Muscle of leg (tissue), 11 donors: Measurements from ENCODE around the gene TANGO6. TPM values are rescaled to one million over a fixed set of nuclear protein-coding genes. Genes with fewer than 3 reads are reported as not detected.

ENCODE experiments used
- DNase-seq: peaks from one replicate; pipeline ENCODE4 v3.0.0; 2013
- H3K27ac ChIP-seq: one replicate; pipeline ENCODE4 v1.5.1; 2013; ENCODE audit warnings: mild to moderate bottlenecking, low read length, control low read depth
- H3K27me3 ChIP-seq: one replicate; pipeline ENCODE4 v1.6.1; 2013; ENCODE audit warnings: low read length; ENCODE audit not compliant: control insufficient read depth, insufficient read depth
- H3K36me3 ChIP-seq: one replicate; pipeline ENCODE4 v1.6.1; 2013; ENCODE audit warnings: low read length; ENCODE audit not compliant: control insufficient read depth, insufficient read depth
- H3K4me1 ChIP-seq: one replicate; pipeline ENCODE4 v1.6.1; 2013; ENCODE audit warnings: low read length; ENCODE audit not compliant: control insufficient read depth, insufficient read depth
- H3K4me3 ChIP-seq: one replicate; pipeline ENCODE4 v1.5.1; 2013; ENCODE audit warnings: low read length, control low read depth
- H3K9me3 ChIP-seq: replicated peaks from 2 replicates; pipeline ENCODE4 v1.6.1; 2013; ENCODE audit warnings: low read depth, low read length; ENCODE audit not compliant: control insufficient read depth
- whole genome bisulfite sequencing: methylation state at CpG from one replicate; pipeline ENCODE4 v1.1.5; 2013; ENCODE audit warnings: missing lambda C conversion rate; ENCODE audit not compliant: insufficient coverage; 5-methylcytosine and 5-hydroxymethylcytosine counted together
- polyA plus RNA-seq, 8 donors: library from polyadenylated mRNA; unstranded; fragments of 120-200 nt; gene quantifications; one replicate each; pipeline versions ENCODE4 v1.2.1 to v1.2.3, GENCODE V29; 2013; ENCODE audit warnings: inconsistent platforms in 1 of 8, low replicate concordance in 1 of 8; ENCODE audit not compliant: insufficient read length in 8 of 8, insufficient read depth in 1 of 8
- total RNA-seq: library from RNA; stranded (reverse); fragments of 120-200 nt; gene quantifications from one replicate; pipeline ENCODE4 v1.2.4, GENCODE V29; 2013

TANGO6 gene
- total and polyA plus RNA-seq, 9 donors, result 4.3 to 9.7 (median 5.4) TPM

DNA sequence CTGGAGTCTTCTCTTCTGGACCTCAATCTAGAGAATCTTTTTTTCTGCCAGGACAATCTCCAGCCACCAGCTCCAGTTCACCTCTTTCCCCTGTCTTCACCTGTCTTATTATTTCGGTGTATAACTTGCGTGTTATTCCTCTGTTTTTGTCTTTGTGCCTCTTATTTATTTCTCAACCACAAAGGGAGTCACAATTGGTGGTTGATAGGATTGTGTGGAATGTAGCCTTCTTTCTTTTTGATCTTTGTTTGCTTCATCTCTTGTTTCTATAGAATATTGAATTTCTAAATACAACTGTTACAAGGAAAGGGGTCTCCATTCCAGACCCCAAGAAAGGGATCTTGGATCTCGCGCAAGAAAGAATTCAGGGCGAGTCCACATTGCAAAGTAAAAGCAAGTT is 226.2 kb downstream of the TANGO6 start:
- WGBS, result 100% methylated on average over 1 of the region's 5 CpGs
- Histone ChIP-seq H3K27ac (no peak overlapping the region), H3K9me3 (no peaks in the 10 kb centered on the region), H3K4me1 (peaks cover 5% of the 10 kb centered on the region), H3K4me3 (no peak overlapping the region), H3K36me3 (no peaks in the 10 kb centered on the region), H3K27me3 (no peaks in the 10 kb centered on the region)
- DNase-seq, result no peak

DNA sequence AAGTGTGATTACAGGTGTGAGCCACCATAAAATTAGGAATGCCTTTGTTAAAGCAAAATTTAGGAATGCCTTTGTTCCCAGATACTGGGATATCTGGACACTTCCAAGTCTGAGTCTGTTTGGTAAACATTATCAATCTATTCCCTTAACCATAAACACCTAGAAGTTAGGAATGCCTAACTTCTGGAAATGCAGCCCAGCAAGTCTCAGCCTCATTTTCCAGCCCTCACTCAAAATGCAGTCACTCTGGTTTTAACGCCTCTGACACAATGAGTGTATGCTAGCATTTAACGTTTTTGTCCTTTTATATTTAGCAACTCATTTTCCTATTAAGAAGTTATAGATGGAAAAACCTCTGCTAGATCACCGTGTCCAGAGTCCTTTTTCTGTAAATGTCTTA is 227.7 kb downstream of the TANGO6 start:
- H3K9me3 ChIP-seq, result no peaks in the 10 kb centered on the region
- H3K27ac ChIP-seq, result no peak overlapping the region
- H3K4me1 ChIP-seq, result peaks cover 5% of the 10 kb centered on the region
- no peak for DNase-seq
- no CpG with 5 or more reads among the region's 3 CpGs for WGBS
- no peaks in the 10 kb centered on the region for H3K36me3 ChIP-seq
- no peak overlapping the region for H3K4me3 ChIP-seq
- H3K27me3 ChIP-seq, result no peaks in the 10 kb centered on the region

DNA sequence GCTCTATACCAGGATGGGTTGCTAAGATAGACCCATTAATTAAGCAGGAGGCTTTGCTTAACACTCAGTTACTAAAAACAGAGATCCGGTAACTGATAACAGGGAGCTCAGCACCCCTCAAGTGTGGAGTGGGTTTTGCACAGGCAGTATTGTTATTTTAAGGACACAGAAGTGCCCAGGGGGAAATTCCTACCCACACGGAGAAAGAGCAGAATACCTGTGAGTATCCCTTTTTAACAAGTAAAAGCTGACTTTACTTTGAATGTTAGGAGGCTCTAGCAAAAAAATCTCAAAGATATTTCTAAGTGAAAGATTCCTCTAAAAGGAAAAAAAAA is 229.3 kb downstream of the TANGO6 start:
- H3K27me3 ChIP-seq, result no peaks in the 10 kb centered on the region
- no peak overlapping the region for H3K27ac ChIP-seq
- H3K9me3 ChIP-seq, result no peaks in the 10 kb centered on the region
- no peak overlapping the region for H3K4me3 ChIP-seq
- no peaks in the 10 kb centered on the region for H3K36me3 ChIP-seq
- peaks cover 5% of the 10 kb centered on the region for H3K4me1 ChIP-seq
- DNase-seq, result no peak
- WGBS, result no CpG with 5 or more reads among the region's 2 CpGs

DNA sequence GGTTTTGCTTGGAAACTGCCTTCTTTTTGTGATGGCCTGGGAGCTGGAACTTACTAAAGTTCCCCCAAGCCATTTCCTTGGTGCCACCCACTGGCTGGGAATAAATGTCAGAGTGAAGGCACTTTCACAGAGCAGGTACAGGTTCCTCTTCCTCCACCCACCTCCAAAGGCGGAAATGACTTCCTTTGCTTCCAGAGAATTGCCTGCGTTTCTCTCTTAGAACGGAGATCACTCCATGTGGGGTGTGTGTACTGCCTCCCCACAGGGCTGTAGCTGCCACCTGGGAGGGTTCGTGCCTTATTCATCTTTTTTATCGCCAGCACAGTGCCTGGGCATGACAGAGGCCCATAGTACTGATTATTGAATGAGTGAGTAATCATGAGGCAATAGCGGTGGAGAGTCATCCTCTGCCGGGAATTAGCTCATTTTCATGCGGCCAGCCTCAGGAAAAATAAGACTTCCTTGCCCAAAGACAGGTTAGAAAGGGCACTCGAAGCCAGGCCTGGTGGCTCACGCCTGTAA is 229.9 kb downstream of the TANGO6 start:
- DNase-seq, result no peak

DNA sequence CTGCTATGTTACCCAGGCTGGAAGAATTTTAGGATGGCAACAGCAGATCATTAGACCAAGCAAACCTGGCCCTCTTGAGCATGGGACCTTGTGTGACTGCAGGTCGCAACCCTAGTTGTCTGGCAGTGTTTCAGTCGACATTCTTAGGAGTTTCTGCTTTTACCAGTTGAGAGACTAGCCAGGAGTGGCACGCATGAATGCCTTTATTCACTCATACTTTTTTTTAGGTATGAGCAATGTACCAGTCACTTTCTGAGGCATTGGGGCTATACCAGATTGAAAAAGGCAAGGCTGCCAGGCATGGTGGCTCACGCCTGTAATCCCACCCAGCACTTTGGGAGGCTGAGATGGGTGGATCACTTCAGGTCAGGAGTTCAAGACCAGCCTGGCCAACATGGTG is 233.9 kb downstream of the TANGO6 start:
- DNase-seq, result no peak
- no peak overlapping the region for H3K4me3 ChIP-seq
- no peak overlapping the region for H3K27ac ChIP-seq
- peaks cover 3% of the 10 kb centered on the region for H3K4me1 ChIP-seq
- no peaks in the 10 kb centered on the region for H3K27me3 ChIP-seq
- no peaks in the 10 kb centered on the region for H3K9me3 ChIP-seq
- 100% methylated on average over 1 of the region's 4 CpGs for WGBS
- no peaks in the 10 kb centered on the region for H3K36me3 ChIP-seq

More for the DNA sequence above, 229.9 kb downstream of the TANGO6 start:
- WGBS, result 75% methylated on average over 6 of the region's 10 CpGs
- Histone ChIP-seq H3K4me1 (peaks cover 5% of the 10 kb centered on the region), H3K27me3 (no peaks in the 10 kb centered on the region), H3K4me3 (no peak overlapping the region), H3K36me3 (no peaks in the 10 kb centered on the region), H3K9me3 (no peaks in the 10 kb centered on the region), H3K27ac (no peak overlapping the region)

DNA sequence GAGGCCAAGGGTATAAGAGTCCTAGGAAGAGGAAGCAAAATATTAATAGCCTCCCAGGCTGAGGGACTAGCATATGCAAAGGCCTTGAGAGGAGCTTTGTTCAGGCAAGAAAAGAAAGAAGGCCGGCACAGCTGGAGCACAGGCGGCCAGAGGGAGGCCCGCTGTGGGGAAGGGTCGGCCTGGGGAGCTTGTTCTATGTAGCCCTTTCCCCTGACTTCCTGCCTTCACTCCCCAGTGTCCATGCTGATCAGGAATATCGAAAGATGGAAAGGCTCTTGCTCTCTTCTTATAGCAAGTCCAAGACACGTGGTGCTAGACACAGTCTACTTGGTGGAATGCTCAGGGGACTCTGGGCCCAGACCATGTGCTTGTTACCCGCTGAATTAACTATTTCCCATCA is 234.7 kb downstream of the TANGO6 start:
- 23% methylated on average over 4 of the region's 7 CpGs for WGBS
- Histone ChIP-seq H3K27me3 (no peaks in the 10 kb centered on the region), H3K4me1 (no peaks in the 10 kb centered on the region), H3K9me3 (no peaks in the 10 kb centered on the region), H3K4me3 (no peak overlapping the region), H3K36me3 (no peaks in the 10 kb centered on the region), H3K27ac (no peak overlapping the region)
- no peak for DNase-seq

DNA sequence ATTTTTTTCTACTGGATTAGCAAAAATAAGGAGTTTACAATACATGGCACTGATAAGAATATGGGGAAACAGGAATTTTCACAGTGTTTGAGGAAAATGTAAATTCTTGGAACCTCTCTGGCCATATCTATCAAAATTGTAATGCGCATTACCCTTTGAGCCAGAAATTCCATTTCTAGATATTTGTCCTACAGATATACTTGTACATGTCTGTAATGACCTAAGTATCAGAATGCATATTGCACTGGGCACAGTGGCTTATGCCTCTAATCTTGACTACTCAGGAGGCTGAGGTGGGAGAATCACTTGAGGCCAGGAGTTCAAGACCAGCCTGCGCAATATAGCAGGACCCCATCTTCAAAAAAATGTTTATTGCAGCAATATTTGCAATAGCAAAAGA is 236.4 kb downstream of the TANGO6 start:
- DNase-seq, result no peak
- H3K27me3 ChIP-seq, result no peaks in the 10 kb centered on the region
- no peaks in the 10 kb centered on the region for H3K4me1 ChIP-seq
- H3K4me3 ChIP-seq, result no peak overlapping the region
- no peak overlapping the region for H3K27ac ChIP-seq
- no peaks in the 10 kb centered on the region for H3K9me3 ChIP-seq
- H3K36me3 ChIP-seq, result no peaks in the 10 kb centered on the region
- no CpG with 5 or more reads among the region's 2 CpGs for WGBS

DNA sequence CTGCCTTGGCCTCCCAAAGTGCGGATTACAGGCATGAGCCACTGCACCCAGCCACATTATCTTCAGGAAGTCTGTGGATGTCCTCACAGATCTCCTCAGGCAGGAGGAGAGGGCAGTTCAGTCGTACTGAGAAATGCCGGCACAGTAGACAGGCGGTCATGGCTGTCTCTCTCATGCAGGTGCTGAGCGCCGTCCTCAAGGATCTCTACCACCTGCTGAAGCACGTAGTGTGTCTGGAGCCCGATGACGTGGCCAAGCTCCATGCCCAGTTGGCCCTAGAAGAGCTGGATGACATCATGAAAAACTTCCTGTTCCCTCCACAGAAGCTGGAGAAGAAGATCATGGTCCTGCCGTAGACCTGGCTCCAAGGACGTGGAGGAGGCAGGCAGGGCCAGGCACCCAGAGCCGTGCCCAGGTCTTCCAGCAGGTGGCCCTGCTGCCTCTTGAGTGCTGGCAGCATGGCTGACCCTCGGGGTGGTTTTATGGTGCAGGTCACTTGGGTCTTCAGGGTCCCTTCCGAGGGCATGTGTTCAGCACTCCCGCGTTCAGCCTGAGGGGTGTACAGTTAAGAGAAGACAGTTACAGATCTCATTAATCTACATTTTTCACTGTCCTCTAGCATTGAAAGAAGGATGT is 240.1 kb downstream of the TANGO6 start:
- 91% methylated on average over 11 of the region's 16 CpGs for WGBS

DNA sequence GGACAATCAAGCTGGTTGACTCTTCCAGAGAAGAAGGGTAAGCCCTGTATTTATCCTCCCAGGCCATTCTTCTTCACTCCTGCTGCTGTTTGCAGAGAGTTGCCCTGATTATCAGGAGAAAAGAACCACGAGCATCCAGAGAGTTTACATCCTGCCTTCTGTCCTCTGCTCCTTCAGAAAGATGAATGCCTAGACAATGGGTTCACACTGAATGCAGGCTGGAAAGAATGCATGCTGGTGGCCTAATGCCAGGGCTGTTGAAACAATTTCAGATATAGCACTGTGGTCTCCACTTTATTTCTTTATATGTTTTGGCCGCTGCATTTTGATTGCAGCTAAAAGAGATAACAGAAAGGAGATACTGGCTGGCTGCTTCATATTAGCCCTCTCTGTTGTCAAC is 241.0 kb downstream of the TANGO6 start:
- Histone ChIP-seq H3K9me3 (no peaks in the 10 kb centered on the region), H3K4me3 (no peak overlapping the region), H3K27me3 (no peaks in the 10 kb centered on the region), H3K4me1 (peaks cover 2% of the 10 kb centered on the region), H3K36me3 (no peaks in the 10 kb centered on the region), H3K27ac (no peak overlapping the region)
- 50% methylated on average over 1 of the region's 2 CpGs for WGBS
- no peak for DNase-seq

More for the DNA sequence above, 240.1 kb downstream of the TANGO6 start:
- no peaks in the 10 kb centered on the region for H3K27me3 ChIP-seq
- no peak overlapping the region for H3K4me3 ChIP-seq
- no peaks in the 10 kb centered on the region for H3K36me3 ChIP-seq
- no peaks in the 10 kb centered on the region for H3K9me3 ChIP-seq
- DNase-seq, result no peak
- H3K4me1 ChIP-seq, result peaks cover 2% of the 10 kb centered on the region
- H3K27ac ChIP-seq, result no peak overlapping the region

DNA sequence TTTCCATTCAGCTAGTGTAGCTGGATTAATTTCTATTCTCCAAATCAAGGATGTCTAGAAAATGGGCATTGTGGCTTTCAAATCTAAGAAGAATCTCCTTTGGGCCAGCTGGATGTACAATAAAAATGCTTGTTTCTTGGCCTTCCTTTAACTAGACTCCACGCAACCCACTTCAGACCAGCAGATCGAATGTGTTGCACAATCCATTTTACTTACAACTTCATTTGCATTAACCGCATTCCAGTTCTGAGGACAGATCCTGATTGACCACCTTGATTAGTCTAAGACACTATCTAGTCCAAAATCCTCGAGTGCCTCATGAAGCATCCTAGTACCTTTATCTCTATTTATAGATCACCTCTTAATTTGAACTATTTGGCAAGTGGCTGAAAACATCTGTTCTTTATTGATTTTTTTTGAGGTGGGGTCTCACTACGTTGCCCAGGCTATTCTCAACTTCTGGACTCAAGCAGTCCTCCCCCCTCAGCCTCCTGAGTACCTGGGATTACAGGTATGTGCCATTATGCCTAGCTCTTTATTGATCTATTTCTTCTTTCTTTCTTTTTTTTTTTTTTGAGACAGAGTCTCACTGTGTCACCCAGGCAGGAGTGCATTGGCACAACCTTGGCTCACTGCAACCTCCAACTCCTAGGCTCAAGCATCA is 241.8 kb downstream of the TANGO6 start:
- Histone ChIP-seq H3K4me1 (peaks cover 2% of the 10 kb centered on the region), H3K4me3 (no peak overlapping the region), H3K27me3 (no peaks in the 10 kb centered on the region), H3K27ac (no peak overlapping the region), H3K36me3 (no peaks in the 10 kb centered on the region), H3K9me3 (no peaks in the 10 kb centered on the region)
- DNase-seq, result no peak
- WGBS, result 88% methylated on average over 3 of the region's 5 CpGs
